Measurements from ENCODE around the gene MMP7. TPM values are rescaled to one million over a fixed set of nuclear protein-coding genes. Genes with fewer than 3 reads are reported as not detected.

The MMP7 gene
- total RNA-seq, 2 donors from 2014 or later, result 54.5 to 105 TPM

DNA sequence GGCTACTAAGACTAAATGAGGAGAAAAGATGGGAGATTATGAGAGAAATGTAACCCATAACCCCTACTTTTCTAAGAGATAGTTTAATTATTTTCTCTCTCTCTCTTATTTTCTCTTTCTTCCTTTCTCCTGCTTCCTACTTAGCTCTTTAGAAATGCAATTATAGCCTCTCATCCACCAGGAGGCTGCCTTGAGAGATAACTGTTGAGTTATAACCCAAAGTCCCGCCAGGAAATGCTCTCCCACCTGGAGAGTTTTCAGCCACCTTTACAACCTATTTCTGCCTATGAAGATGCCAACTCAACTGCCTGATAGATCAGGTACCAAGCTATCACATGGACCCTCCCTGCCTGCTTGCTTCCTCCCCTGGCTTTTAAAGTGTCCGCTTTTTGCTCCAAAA, 44.0 kb downstream of the MMP7 start:
- DNase-seq (no peak), ATAC-seq (no peak)
- 86 to 98% methylated on average over 2 of the region's 2 CpGs for WGBS, 2 donors
- intact Hi-C loops (cut with DNase I), result no loop called here
- Histone ChIP-seq H3K4me1 (peaks cover 9% of the 10 kb centered on the region), H3K27ac (no peak overlapping the region), H3K9me3 (no peaks in the 10 kb centered on the region), H3K27me3 (no peaks in the 10 kb centered on the region), H3K36me3 (replicated peaks in 1 of 2; ENCODE audit: insufficient read depth in 1 of 2, low read depth in 2 of 2) (no peaks in the 10 kb centered on the region), H3K4me3 (no peak overlapping the region)
- TF ChIP-seq, protein P1, sequence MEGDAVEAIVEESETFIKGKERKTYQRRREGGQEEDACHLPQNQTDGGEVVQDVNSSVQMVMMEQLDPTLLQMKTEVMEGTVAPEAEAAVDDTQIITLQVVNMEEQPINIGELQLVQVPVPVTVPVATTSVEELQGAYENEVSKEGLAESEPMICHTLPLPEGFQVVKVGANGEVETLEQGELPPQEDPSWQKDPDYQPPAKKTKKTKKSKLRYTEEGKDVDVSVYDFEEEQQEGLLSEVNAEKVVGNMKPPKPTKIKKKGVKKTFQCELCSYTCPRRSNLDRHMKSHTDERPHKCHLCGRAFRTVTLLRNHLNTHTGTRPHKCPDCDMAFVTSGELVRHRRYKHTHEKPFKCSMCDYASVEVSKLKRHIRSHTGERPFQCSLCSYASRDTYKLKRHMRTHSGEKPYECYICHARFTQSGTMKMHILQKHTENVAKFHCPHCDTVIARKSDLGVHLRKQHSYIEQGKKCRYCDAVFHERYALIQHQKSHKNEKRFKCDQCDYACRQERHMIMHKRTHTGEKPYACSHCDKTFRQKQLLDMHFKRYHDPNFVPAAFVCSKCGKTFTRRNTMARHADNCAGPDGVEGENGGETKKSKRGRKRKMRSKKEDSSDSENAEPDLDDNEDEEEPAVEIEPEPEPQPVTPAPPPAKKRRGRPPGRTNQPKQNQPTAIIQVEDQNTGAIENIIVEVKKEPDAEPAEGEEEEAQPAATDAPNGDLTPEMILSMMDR (IDR thresholded peaks at IDR 0.05), result no peak
- no peak for TF ChIP-seq POLR2A (IDR thresholded peaks at IDR 0.05)

DNA sequence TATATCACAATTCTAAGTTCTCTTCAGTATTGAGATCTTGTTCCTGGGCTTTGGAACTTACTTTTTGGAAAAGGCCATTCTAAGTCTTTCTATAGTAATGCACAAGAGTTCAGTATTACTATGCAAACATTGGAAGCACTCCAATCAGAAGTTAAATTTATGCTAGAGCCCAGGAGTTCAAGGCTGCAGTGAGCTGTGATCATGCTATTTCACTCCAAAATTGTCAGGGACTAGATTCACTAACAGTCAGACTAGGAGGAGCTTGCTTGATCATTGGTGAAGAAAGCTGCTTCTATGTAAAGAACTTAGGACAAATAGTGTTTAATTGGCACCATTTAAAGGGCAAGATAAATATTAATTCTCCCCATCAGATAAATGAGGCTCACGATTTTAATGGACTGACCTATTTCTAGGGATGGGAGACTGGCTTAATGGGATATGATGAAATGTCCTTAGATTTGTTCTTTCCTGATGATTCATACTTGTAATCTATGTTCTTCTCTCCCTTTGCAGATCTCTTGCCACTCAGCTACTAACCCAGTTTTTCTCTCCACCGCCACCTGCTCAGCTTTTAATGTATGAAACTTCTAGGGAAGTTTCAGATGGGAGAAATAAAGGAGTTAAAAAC, 45.3 kb downstream of the MMP7 start:
- no peak overlapping the region for H3K27ac ChIP-seq
- DNase-seq, result no peak
- H3K36me3 ChIP-seq (replicated peaks in 1 of 2; ENCODE audit: insufficient read depth in 1 of 2, low read depth in 2 of 2), result no peaks in the 10 kb centered on the region
- no peak overlapping the region for H3K4me3 ChIP-seq
- intact Hi-C loops (cut with DNase I), result no loop called here
- TF ChIP-seq POLR2A (IDR thresholded peaks at IDR 0.05), result no peak
- TF ChIP-seq, protein P1 (IDR thresholded peaks at IDR 0.05), result no peak
- H3K4me1 ChIP-seq, result peaks cover 9% of the 10 kb centered on the region
- H3K27me3 ChIP-seq, result no peaks in the 10 kb centered on the region
- ATAC-seq, result peak; percentile 27
- 58 to 59% methylated on average over 2 of the region's 2 CpGs for WGBS, 2 donors
- no peaks in the 10 kb centered on the region for H3K9me3 ChIP-seq

DNA sequence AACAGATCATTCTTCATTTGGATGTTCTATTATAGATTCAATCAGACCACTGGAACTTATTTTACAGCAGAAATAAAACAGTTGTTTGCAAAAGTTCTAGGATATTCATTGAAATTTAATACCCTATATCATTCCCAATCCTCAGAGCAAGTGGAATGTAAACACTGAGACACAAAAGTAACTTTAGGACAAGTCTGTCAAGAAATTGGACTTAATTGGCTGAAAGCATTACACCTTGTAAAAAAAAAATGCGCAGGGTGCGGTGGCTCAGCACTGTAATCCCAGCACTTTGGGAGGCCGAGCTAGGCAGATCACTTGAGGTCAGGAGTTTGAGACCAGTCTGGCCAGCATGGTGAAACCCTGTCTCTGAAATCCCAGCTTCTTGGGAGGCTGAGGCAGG, 48.1 kb downstream of the MMP7 start:
- no peaks in the 10 kb centered on the region for H3K27me3 ChIP-seq
- ATAC-seq (no peak), DNase-seq (no peak)
- H3K36me3 ChIP-seq (replicated peaks in 1 of 2; ENCODE audit: insufficient read depth in 1 of 2, low read depth in 2 of 2), result no peaks in the 10 kb centered on the region
- H3K9me3 ChIP-seq, result no peaks in the 10 kb centered on the region
- H3K27ac ChIP-seq, result no peak overlapping the region
- 61 to 63% methylated on average over 3 of the region's 3 CpGs for WGBS, 2 donors
- TF ChIP-seq, protein P1 (IDR thresholded peaks at IDR 0.05), result no peak
- TF ChIP-seq POLR2A (IDR thresholded peaks at IDR 0.05), result no peak
- no peak overlapping the region for H3K4me3 ChIP-seq
- H3K4me1 ChIP-seq, result peaks cover 9% of the 10 kb centered on the region
- intact Hi-C loops (cut with DNase I), result no loop called here

DNA sequence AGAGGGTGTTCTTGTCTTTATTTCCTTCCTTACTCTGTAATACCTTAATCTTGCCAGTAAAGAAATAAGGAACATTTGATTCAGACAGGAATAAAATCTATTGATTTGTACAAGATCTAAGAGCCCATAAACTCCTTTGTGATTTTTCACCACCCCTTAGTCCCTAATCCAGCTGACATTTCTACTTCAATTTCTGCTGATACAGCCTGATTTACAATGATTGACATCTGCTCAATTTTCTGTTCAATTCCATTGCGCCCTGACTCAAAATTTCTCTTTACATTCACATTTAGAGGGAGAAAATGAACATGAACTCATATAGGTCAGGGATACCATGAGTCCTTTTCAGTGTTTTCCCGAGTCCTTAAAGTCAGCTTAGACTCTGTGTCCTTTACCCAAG, 50.8 kb downstream of the MMP7 start:
- intact Hi-C loops (cut with DNase I), result no loop called here
- Histone ChIP-seq H3K4me1 (peaks cover 13% of the 10 kb centered on the region), H3K9me3 (no peaks in the 10 kb centered on the region), H3K27me3 (no peaks in the 10 kb centered on the region), H3K36me3 (replicated peaks in 1 of 2; ENCODE audit: insufficient read depth in 1 of 2, low read depth in 2 of 2) (no peaks in the 10 kb centered on the region), H3K4me3 (no peak overlapping the region), H3K27ac (no peak overlapping the region)
- TF ChIP-seq, protein P1 (IDR thresholded peaks at IDR 0.05), result no peak
- TF ChIP-seq POLR2A (IDR thresholded peaks at IDR 0.05), result no peak
- no peak for DNase-seq
- 93 to 94% methylated on average over 2 of the region's 2 CpGs for WGBS, 2 donors
- ATAC-seq, result no peak

DNA sequence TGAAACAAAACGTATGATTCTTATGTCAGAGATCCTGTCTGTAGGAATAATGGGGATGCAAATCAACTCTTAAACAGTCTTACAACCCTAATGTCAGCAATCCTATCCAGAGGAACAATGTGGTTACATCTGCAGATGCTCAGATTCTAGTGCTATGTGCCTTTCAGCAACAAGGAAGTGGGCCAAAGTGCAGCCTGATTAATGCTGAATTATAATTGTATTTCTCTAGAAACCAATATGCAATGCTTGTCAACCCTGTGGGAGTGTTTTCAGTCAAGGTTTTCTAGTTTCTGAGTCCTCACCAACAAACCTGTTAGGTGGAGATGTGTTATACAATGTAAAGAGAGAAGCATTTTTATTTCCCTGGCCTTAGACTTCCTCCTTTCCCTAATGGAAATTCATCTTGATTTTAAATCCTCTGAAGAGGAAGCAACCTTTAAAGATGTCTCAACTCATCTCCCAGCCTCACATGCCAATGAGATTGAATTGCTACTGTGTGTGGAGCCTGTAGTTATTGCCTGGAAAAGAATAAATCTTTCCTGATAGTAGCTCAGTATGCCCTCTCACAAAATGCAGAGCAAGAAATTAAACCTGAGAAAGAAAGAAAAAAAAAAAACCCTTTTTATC, 51.8 kb downstream of the MMP7 start:
- H3K27me3 ChIP-seq, result no peaks in the 10 kb centered on the region
- H3K4me1 ChIP-seq, result peaks cover 13% of the 10 kb centered on the region
- no peaks in the 10 kb centered on the region for H3K36me3 ChIP-seq (replicated peaks in 1 of 2; ENCODE audit: insufficient read depth in 1 of 2, low read depth in 2 of 2)
- H3K9me3 ChIP-seq, result no peaks in the 10 kb centered on the region
- DNase-seq (no peak), ATAC-seq (no peak)
- TF ChIP-seq, protein P1 (IDR thresholded peaks at IDR 0.05), result no peak
- TF ChIP-seq POLR2A (IDR thresholded peaks at IDR 0.05), result no peak
- no peak overlapping the region for H3K27ac ChIP-seq
- H3K4me3 ChIP-seq, result no peak overlapping the region
- intact Hi-C loops (cut with DNase I), result no loop called here
- 75 to 76% methylated on average over 1 of the region's 1 CpG for WGBS, 2 donors
